Stimulated activated CD8-positive, alpha-beta memory T cell treated with anti-CD3 and anti-CD28 coated beads, Interleukin-15, amount 100 ng/mL, for 1 hour (primary cell): ENCODE results near the gene PRKG1.

Source experiments
- DNase-seq: peaks from one replicate; pipeline ENCODE4 v3.0.0-alpha.2; 2020; ENCODE audit warnings: low read depth

PRKG1 gene

GRCh38 chr10:52064084-52064845 lies 990.0 kb downstream of the PRKG1 start:
- no peak for DNase-seq

GRCh38 chr10:52066383-52066782 lies 992.1 kb downstream of the PRKG1 start:
- no peak for DNase-seq

DNA sequence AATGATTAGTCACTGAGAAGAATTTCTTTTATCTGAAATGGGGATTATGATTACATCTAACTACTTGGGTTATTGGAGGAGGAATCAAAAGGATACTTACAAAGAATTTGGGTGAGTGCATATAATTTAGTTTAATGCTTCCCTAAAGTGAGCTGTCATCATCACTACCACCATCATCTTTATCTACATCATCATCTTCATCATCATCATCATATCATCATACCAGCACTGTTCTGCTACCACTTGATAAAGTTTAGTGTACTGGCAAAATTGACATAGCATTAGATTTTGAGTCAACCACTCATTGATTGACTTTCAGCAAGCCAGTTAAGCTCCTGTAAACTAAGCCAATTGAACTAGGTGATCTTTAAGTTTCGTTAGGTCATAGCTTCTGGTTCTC lies 994.2 kb downstream of the PRKG1 start:
- no peak for DNase-seq

DNA sequence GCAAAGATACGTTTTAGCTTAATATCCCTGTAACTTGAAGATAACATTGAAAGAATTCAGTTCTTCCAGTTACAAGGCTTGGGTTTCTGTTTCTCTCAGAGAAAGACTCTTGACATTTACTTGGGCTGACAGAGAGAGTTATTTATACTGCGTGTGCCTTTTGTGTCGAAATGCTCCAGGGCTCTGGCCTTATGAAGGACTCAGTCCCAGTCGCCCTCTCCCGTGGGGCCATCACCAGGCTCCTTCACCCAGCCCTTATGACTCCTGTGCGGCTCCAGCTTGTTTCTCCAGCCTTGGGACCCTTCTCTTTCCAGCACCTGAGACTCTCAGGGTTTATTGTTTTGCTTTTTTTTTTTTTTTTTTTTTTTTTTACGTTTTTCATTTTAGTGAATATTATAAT lies 997.5 kb downstream of the PRKG1 start:
- DNase-seq, result no peak

DNA sequence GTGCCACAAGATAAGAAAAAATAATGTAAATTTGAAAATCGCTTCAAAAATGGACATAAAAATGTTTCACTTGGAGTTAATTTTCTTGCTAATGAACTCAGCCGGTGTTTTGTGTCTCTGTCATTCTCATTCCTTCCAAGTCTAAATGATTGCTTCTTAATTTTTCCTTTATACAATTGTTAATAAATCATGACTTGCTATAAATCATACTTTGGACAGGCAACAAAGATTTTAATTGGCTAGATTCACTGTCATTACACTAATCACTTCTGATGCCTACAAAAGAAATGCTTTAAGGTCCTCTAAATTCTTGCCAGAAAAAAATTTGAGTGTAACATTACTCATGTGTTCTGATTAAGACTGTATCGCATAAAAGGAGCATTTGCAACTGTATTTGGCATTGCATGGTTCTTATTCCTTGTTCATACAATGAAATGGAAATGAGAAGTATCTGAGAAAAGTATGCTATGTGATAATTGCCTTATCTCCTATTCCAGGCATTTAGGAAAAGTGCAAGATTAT lies 1000.3 kb downstream of the PRKG1 start:
- no peak for DNase-seq

DNA sequence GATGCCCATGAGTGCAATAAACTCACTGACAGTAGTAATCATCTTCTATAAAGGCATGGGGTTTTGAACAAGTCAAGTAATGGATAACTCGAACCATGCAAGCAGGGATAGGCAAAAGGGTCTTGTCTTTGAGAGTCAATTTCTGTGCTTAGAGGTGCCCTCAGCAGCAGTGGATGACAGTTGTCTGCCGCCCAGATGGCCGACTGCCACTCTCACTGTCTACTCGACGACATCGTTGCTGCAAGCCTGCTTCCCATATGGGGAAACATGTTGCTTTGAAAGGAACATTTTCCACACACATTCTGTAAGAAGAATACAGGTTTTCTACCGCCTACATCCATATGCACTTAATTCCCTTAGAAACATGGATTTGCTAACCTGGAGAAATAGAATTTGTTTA lies 1003.5 kb downstream of the PRKG1 start:
- no peak for DNase-seq

DNA sequence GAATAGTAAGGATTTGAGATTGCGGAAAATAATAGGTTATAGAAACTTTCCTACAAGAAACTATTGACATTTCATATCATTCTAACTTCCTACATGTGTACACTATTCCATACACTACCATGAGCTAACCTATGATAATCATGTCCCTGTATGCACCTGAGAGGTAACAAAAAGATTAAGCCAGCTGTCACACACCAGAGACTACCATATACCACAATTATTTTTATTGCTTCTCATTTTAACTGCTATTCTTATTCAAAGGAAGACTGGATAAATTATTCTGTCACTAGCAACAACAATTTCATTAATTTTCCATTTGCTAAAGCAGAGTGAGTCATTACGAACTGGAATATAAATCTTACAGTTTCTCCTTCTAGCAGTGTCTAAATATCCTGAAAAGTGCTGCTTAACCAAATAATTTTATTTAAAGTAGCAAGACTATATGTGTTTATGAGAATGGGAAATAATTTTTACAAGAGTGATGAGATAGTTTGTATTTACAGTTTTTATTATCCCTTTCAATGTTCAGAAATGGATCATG lies 1004.2 kb downstream of the PRKG1 start:
- DNase-seq, result no peak

- DNase-seq, result no peak
Observed at GRCh38 chr10:52082307-52082706, 1008.0 kb downstream of the PRKG1 start.

DNA sequence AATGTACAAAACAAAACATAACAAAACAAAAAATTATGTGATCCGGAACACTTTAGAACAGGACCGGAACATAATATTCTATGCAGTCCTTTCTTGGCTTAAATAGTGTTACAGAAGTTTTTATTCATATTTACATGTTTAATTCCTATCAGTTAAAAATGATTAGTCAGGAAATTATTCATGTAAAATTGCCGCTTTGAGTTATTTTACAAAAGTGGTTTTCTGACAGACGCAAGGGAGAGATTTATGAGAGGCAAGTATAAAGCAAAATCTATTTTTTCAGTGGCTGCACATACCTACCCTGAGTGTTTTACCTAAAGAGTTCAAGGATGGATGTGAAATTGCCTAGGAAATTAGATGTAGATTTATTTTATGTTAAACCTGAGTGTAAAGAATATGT lies 1009.1 kb downstream of the PRKG1 start:
- DNase-seq, result no peak

DNA sequence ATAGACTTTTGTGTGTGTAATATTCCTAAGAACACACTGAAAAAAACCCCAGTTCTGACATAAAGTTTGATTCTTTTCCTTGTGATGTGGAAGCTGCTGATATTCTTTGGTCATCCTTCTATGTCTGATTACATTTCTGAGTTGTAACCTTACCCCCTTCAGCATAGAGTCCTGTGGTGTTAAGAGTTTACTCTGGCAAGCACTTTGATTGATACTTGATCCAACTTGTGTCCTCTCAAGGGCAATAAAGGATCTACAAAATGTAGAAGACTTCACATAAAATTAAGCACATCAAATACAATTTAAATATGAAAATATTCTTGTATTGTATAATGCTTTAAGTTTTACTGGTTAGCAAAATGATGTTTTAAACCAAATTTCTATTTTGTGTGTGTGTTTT lies 1018.1 kb downstream of the PRKG1 start:
- no peak for DNase-seq

GRCh38 chr10:52098130-52098529 lies 1023.8 kb downstream of the PRKG1 start:
- no peak for DNase-seq

- DNase-seq, result no peak
Observed at GRCh38 chr10:52099026-52099600, 1024.8 kb downstream of the PRKG1 start.

GRCh38 chr10:52100011-52100547 lies 1025.8 kb downstream of the PRKG1 start:
- DNase-seq, result no peak

DNA sequence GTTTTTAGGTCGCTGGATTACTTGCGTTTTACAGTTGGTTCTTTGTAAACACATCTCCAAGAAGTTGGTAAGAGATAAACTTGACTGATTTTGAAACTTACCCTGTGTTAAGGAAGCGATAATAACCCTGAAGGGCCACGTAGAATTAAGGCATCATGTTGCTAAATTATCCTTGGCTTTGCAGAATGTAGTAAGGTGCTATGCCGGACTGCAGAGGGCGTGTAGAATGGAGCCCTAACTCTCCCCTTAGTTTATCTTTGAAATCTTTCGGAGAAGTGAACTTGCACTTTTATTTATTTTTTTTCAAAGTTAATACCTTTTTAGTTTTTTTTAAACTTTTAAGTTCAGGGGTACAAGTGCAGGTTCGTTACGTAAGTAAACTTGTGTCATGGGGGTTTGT lies 1031.0 kb downstream of the PRKG1 start:
- DNase-seq, result no peak

DNA sequence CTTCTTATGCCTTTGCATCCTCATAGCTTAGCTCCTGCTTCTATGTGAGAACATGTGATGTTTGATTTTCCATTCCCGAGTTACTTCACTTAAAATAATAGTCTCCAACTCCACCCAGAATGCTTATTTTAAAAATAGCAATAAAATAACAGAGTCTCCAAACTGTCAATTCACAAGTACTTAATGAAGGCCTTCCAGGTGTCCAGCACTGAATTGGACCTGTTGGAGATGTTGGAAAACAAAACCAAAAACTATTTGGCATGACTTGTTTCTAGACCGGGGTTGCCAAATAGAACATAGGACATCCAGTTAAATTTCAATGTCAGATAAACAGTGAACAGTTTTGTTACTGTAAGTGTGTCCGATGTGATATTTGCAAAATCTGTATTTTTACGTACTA lies 1031.7 kb downstream of the PRKG1 start:
- no peak for DNase-seq

GRCh38 chr10:52106899-52107298 lies 1032.6 kb downstream of the PRKG1 start:
- no peak for DNase-seq

DNA sequence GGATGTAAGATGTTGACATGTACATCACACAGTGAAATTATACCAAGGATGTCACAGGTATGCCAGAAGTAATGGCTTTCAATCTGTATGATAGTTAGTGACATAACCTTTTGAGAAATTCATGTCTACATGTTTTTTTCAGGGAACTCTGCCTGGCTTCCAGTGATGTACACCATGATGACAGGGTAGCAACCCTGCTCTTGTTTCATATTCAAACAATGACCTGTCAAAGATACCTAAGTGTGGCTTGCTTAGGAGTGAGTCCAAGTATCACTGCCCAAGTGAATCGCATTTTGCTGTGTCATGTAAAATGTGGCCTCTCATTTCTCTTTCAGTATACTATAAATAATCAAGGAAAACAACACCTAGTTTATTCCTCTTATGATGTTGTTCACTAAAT lies 1033.9 kb downstream of the PRKG1 start:
- DNase-seq, result no peak

GRCh38 chr10:52110576-52110975 lies 1036.3 kb downstream of the PRKG1 start:
- DNase-seq, result no peak

DNA sequence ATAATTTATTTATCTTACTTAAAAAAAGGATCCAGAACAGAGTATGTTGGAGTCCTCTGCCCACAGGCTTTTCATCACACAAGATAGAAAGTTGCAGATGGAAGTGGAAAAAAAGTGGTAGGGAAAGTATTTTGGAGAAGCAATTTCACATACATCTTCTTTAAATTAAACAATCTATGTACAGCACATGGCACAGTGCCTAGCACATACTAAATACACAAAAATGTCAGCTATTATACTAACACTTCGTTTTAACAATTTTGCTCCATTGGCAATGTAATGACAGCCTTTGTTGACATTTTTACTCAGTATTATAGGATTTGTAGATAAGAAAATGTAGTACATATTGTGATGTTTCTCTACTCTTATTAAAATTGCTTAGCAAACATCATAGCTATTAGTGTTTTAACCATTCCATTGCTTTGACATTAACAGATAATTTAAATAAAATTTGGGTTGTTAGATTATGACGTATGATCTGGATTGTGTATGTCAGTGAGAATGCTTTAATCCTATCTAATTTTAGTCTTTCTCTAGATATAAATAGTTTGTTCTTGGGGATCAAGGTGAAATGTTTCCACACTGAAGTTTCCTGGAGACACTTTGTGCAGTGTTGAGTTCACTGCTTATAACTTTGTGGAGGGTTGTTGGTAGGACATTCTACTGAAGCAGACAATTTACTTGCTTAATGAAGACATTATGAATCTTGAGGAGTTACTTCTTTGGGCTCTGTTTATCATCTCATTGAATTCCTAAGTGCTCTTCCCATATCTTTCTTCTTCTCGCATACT lies 1037.0 kb downstream of the PRKG1 start:
- no peak for DNase-seq

GRCh38 chr10:52115823-52116222 lies 1041.5 kb downstream of the PRKG1 start:
- no peak for DNase-seq

GRCh38 chr10:52119507-52119906 lies 1045.2 kb downstream of the PRKG1 start:
- DNase-seq, result no peak

GRCh38 chr10:52121688-52122087 lies 1047.4 kb downstream of the PRKG1 start:
- DNase-seq, result no peak
